Astrocyte of the cerebellum (primary cell): ENCODE results near the gene SBF1.
A peak's percentile ranks its signal among the peaks of the same experiment; 100 is the strongest.

Experiments used
- DNase-seq: peaks from one replicate; pipeline ENCODE4 v3.0.0-alpha.2; 2011; ENCODE audit warnings: low read depth
- H3K4me3 ChIP-seq: 2 replicates; pipeline ENCODE4 v1.5.1; 2011; ENCODE audit warnings: mild to moderate bottlenecking, low read depth, low read length, moderate library complexity
- in situ Hi-C: cut with HindIII; loops from 2 replicates; pipeline ENCODE4 v1.10.0; 2017; ENCODE audit warnings: low sequenced_read_pairs
- TF ChIP-seq, protein P1 (sequence below): IDR thresholded peaks from 2 replicates; pipeline ENCODE4 v1.5.1; 2012; ENCODE audit warnings: low read length, low read depth, moderate library complexity, mild to moderate bottlenecking; ENCODE audit errors: missing control alignments

Gene SBF1

DNA sequence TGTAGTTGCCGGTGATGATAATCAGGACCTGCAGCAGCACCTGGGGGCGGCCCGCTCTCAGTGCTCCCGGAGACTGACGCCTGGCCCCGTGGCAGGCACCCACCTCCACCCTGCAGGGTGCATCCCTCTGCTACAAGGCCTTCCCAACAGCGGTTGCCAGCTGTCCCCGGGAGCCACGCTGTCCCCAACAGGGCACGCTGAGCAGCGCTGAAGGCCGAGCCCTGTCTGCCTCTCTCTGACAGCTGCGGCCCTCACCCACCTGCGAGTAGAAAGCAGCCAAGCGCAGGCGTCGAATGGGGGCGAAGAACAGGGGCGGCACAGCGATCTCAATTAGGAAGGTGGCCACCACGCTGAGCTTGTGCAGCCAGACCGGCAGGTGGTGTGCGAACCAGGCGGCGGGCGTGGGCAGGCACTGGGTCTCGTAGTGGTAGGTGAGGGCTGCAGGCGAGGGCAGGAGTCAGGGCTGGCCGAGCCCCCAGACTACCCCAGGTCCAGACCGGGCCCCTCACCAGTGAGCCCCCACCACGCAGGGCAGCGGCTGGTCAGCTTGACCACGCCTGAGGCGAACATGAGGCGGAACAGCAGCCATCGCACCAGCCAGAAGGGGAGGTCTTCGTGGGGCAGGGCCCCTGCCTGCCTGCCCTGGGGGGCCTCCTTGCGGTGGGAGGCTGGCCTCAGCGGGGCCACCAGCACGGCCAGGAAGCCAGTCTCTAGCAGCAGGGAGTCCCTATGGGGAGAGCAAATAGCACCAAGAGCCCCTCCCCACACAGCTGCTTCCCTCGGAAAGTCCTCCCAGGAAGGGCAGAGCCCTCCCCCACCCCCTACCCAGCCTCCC, 31.2 kb upstream of the SBF1 start:
- TF ChIP-seq, protein P1, sequence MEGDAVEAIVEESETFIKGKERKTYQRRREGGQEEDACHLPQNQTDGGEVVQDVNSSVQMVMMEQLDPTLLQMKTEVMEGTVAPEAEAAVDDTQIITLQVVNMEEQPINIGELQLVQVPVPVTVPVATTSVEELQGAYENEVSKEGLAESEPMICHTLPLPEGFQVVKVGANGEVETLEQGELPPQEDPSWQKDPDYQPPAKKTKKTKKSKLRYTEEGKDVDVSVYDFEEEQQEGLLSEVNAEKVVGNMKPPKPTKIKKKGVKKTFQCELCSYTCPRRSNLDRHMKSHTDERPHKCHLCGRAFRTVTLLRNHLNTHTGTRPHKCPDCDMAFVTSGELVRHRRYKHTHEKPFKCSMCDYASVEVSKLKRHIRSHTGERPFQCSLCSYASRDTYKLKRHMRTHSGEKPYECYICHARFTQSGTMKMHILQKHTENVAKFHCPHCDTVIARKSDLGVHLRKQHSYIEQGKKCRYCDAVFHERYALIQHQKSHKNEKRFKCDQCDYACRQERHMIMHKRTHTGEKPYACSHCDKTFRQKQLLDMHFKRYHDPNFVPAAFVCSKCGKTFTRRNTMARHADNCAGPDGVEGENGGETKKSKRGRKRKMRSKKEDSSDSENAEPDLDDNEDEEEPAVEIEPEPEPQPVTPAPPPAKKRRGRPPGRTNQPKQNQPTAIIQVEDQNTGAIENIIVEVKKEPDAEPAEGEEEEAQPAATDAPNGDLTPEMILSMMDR, result no peak
- DNase-seq, result no peak
- peak overlapping the region; percentile 97 for H3K4me3 ChIP-seq
- in situ Hi-C loops, result no loop called here

DNA sequence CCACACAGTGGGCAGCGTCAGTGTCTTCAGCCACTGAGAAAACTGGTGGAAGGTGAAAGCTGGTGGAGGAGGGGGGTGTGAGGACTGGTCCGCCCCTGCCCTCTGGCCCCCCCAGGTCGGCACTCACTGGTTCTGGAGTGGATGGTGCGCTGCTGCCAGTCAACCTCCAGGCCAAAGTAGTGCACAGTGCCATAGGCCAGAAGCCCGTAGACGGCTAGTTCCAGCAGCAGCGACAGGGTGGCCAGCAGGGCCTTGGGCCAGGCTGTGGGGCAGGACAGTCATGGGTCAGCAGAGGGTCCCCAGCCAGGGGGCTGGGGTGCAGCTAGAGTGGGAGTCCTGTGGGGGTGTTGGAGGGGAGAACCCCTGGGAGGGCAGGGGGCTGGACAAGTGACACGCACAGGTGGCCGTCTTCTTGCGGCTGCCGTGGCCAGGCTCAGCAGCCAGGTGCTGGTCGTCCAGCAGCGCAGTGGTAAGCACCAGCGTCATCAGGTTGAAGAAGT, 30.5 kb upstream of the SBF1 start:
- H3K4me3 ChIP-seq, result no peak overlapping the region
- TF ChIP-seq, protein P1, result no peak

DNA sequence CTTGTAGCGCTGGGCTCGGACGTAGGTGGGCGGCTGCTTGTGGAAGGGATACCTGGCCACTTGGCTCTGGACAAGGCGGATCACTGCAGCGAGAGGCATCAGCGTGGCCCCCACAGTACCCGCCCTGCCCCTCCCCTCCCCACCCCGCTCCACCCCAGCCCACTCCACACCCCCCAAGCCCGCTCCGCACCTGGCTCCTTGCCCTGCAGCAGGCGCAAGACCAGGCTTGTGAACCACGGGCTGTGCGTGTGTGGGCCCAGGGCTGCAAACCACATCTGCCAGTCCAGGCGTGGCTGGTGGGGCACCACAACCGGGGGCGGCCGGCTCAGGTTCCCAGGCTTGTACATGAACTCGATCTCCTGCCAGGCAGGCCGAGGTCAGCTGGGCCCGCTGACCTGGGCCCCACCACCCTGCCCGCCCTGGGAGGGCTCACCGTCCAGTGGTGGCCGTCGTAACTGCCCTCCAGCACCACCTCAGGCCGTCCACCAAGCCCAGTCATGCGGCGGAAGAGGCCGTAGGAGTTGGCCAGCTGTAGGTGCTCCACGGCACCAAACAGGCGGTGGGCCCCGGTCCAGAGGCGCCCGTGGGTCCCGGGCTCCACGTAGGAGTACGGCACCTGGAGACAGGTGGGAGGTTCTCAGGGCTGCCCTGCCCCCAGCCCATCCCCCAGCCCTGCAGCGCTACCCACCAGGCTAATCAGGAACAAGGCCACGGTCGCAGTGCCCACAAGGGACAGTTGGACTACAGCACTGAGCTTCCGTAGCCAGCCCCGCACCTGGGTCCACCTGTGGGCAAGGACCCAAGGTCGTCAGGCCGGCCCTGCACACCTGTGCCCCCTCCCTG, 29.8 kb upstream of the SBF1 start:
- in situ Hi-C loops, result no loop called here
- DNase-seq, result no peak
- H3K4me3 ChIP-seq, result no peak overlapping the region
- TF ChIP-seq, protein P1, result no peak

More for the DNA sequence above, 30.5 kb upstream of the SBF1 start:
- in situ Hi-C loops, result no loop called here
- DNase-seq, result no peak

DNA sequence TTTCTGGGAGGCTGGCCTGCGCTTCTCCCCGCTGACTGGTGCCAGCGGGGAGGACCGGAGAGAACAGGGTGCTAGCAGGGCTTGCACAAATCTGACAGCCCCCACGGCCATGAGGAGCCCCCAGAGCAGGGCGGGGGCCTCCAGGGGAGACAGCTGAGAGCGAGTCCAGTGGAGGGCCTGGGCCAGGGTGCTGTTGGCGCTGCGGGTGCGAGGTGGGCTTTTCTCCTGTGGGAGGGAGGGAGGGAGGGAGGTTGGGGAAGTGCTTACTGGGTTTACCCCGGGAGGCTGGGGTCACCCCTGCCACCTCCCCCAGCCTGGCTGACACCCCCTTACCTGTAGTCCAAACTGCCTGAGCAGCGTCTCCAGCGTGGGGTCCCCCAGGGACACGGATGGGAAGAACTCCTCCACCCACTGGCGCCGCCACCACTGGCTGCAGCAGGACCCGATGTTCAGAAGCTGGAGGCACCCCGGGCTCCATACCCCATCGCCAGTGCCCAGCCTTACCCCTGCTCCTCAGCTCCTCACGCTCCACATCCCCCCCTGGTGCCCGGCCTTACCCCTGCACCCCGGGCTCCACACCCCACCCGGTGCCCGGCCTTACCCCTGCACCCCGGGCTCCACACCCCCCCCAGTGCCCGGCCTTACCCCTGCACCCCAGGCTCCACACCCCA, 28.8 kb upstream of the SBF1 start:
- no peak for DNase-seq
- in situ Hi-C loops, result no loop called here
- TF ChIP-seq, protein P1, result peak; percentile 13
- H3K4me3 ChIP-seq, result no peak overlapping the region

DNA sequence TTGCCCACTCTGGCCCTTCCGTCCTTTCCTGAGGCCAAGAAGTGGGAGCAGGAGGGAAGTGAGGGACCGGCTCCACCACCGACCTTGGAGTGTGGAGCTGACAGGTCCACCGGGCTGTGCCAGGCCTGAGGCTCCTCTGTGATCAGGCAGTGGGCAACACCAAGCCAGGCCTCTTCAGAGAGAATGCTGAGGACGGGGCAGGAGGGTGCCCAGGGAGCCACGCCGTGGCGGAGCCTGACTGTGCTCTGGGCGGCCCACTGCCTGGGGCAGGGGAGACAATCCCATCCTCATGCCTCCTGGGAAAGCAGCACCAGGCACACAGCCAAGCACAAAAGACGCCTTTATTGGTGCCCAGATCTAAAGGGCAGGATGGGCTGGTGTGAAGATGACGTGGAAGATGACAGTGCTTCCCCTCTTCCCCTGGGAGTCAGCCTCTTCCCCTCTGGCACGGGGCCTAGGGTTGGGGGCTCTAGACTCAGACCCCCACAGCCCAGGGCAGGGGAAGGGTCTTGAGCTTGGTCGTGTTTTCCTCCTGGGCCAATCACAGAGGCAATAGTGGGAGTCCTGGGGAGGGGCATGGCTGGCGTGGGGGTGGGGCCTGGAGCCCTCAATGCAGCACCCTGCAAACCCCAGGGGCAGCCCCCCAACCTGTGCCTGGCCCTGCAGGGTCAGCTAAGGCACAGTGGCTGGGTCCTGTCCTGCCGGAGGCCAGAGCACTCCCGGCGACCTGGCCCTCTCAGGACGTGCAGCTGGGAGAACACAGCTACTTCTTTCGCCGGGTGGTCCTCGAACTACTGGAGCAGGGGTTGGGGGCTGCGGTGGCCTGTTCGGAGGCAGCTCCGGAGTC, 28.0 kb upstream of the SBF1 start:
- TF ChIP-seq, protein P1, result no peak
- in situ Hi-C loops, result no loop called here
- no peak for DNase-seq
- no peak overlapping the region for H3K4me3 ChIP-seq
